Measurements from ENCODE around the gene TSPAN7. TPM values are rescaled to one million over a fixed set of nuclear protein-coding genes. Genes with fewer than 3 reads are reported as not detected.

The TSPAN7 gene
- total and polyA plus RNA-seq, 2 of the 8 experiments (the other 6 are each of a cell fraction or from before 2014, with no cell fraction given) = 32.1 to 37.7 TPM

DNA sequence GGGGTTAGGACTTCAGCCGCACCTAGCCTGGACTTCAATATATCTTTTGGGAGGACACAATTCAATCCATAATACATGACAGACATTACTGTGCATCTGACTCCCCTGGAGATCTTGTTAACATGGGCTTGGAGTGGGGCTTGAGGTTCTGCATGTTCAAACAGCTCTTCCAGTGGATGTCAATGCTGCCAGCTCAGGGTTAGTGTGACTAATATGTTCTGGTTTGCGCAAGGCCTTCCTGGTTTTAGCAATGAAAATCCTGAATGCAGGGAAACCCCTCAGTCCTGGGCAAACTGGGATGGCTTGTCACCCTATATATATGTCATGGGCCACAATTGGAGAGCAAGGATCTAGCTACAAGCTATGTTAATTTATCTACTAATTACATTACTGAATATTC, 2.7 kb upstream of the TSPAN7 start:
- Histone ChIP-seq H3K18ac (ENCODE audit: extremely low read depth, low read length) (no peak overlapping the region), H3K9ac (replicated peaks in 1 of 4; ENCODE audit: extremely low read depth in 1 of 4, low read depth in 3 of 4, low read length in 3 of 4) (no peak overlapping the region), H3K4me1 (replicated peaks in 1 of 4; ENCODE audit: control insufficient read depth in 3 of 4, insufficient read depth in 4 of 4, low read length in 3 of 4) (peaks cover 0 to 3% (median under 1%) of the 10 kb centered on the region in 4 experiments; a peak in 3 of 7 replicates), H3K79me1 (ENCODE audit: low read depth, low read length) (no peaks in the 10 kb centered on the region), H3K36me3 (ENCODE audit: control insufficient read depth in 2 of 4, insufficient read depth in 4 of 4, low read length in 3 of 4) (no peaks in the 10 kb centered on the region), H2AK5ac (ENCODE audit: low read depth, low read length) (no peak overlapping the region), H2BK20ac (ENCODE audit: low read length) (no peak overlapping the region), H3K14ac (ENCODE audit: insufficient read length) (no peak overlapping the region), H3K79me2 (ENCODE audit: control insufficient read depth in 1 of 2, insufficient read depth in 2 of 2, low read length in 2 of 2) (no peaks in the 10 kb centered on the region), H2BK15ac (ENCODE audit: low read length) (no peak overlapping the region), H2BK5ac (ENCODE audit: low read depth, low read length) (no peak overlapping the region), H3K4me2 (ENCODE audit: insufficient read depth in 1 of 2, low read depth in 2 of 2, low read length in 2 of 2) (no peak overlapping the region), H2BK12ac (ENCODE audit: low read depth, low read length) (no peak overlapping the region), H3K23ac (ENCODE audit: insufficient read length) (no peak overlapping the region), H4K8ac (ENCODE audit: extremely low read depth, insufficient read depth, low read length) (no peak overlapping the region), H3K27ac (ENCODE audit: low read depth, low read length) (no peak overlapping the region), H3K9me3 (ENCODE audit: insufficient read depth in 2 of 2, low read depth in 1 of 2, low read length in 1 of 2) (no peaks in the 10 kb centered on the region), H2AFZ (ENCODE audit: low read length) (no peak overlapping the region), H4K20me1 (replicated peaks in 1 of 2; ENCODE audit: control insufficient read depth in 1 of 2, insufficient read depth in 2 of 2, low read length in 2 of 2) (no peaks in the 10 kb centered on the region), H3K27me3 (replicated peaks in 1 of 4; ENCODE audit: control insufficient read depth in 3 of 4, extremely low read depth in 1 of 4, insufficient read depth in 3 of 4, low read length in 3 of 4) (peaks cover 0 to 3% (median 0%) of the 10 kb centered on the region in 4 experiments; a peak in 1 of 7 replicates), H4K5ac (ENCODE audit: insufficient read length, low read depth, low read length) (no peak overlapping the region), H3K23me2 (ENCODE audit: low read depth, low read length) (peaks cover 7% of the 10 kb centered on the region; the same call in 1 of the 2 replicates), H3K4ac (replicated peaks; ENCODE audit: insufficient read length, low read depth, low read length) (no peak overlapping the region), H3K4me3 (ENCODE audit: extremely low read depth in 1 of 4, insufficient read depth in 2 of 4, low read depth in 3 of 4, low read length in 4 of 4) (no peak overlapping the region), H4K91ac (replicated peaks; ENCODE audit: insufficient read length, low read length) (no peak overlapping the region), H2BK120ac (replicated peaks; ENCODE audit: low read depth, low read length) (no peak overlapping the region), H3K56ac (replicated peaks; ENCODE audit: insufficient read length, low read depth, low read length) (no peak overlapping the region)
- no peak for TF ChIP-seq TAF1 (IDR thresholded peaks at IDR 0.05; ENCODE audit: low read depth, low read length)
- no peak for TF ChIP-seq SP4 (IDR thresholded peaks at IDR 0.05; ENCODE audit: low read length)
- no peak for TF ChIP-seq EP300 (IDR thresholded peaks at IDR 0.05; ENCODE audit: borderline replicate concordance in 1 of 2, low read depth in 2 of 2, low read length in 2 of 2)
- no peak for TF ChIP-seq CHD2 (IDR thresholded peaks at IDR 0.05; ENCODE audit: low read length)
- FAIRE-seq (no peak), DNase-seq (ENCODE audit: low read depth in 1 of 2, low spot score in 2 of 2) (no peak)
- 87% methylated on average over 2 of the region's 2 CpGs; no CpG with 5 or more reads in 1 of the 2 experiments for WGBS, 2 experiments (ENCODE audit: extremely low coverage in 1 of 2, insufficient coverage in 1 of 2, insufficient read length in 1 of 2, insufficient replicate concordance in 2 of 2, low coverage in 1 of 2, low lambda C conversion rate in 2 of 2, missing lambda C conversion rate in 1 of 2)
- ChIA-PET CTCF (ENCODE audit: partially characterized antibody) (no interaction called here), POLR2A (ENCODE audit: partially characterized antibody) (no interaction called here)

Measured in H1 (cell line).